ENCODE data around the gene RAB11FIP3. TPM values are rescaled to one million over a fixed set of nuclear protein-coding genes. Genes with fewer than 3 reads are reported as not detected.

RAB11FIP3 gene
- total RNA-seq, 4 donors from 2014 or later: 27.0 to 50.1 (median 34.8) TPM

GRCh38 chr16:513950-514349 is 88.5 kb downstream of the RAB11FIP3 start:
- in situ Hi-C loops (cut with MboI; ENCODE audit: low sequenced_read_pairs in 4 of 4) (no loop called here), intact Hi-C loops (cut with DNase I; ENCODE audit: low total_unique reads) (no loop called here)
- DNase-seq: no peak
- no peak overlapping the region for H3K4me3 ChIP-seq
- no peaks in the 10 kb centered on the region for H3K27me3 ChIP-seq
- ATAC-seq: no peak
- no peak overlapping the region for H3K27ac ChIP-seq
- peaks cover 0 to 50% of the 10 kb centered on the region in 2 donors for H3K36me3 ChIP-seq
- no peaks in the 10 kb centered on the region for H3K9me3 ChIP-seq
- peaks cover 0 to 5% of the 10 kb centered on the region in 2 donors for H3K4me1 ChIP-seq
- TF ChIP-seq POLR2A (IDR thresholded peaks at IDR 0.05): no peak
- no peak for TF ChIP-seq CTCF (IDR thresholded peaks at IDR 0.05 in 4 of 5, conservative IDR thresholded peaks at IDR 0.05 in 1 of 5)

- Histone ChIP-seq H3K27ac (no peak overlapping the region), H3K9me3 (no peaks in the 10 kb centered on the region), H3K4me1 (peaks cover 0 to 8% of the 10 kb centered on the region in 2 donors), H3K27me3 (no peaks in the 10 kb centered on the region), H3K36me3 (peaks cover 0 to 45% of the 10 kb centered on the region in 2 donors), H3K4me3 (no peak overlapping the region)
- no peak for DNase-seq
- intact Hi-C loops (cut with DNase I; ENCODE audit: low total_unique reads): no loop called here
- in situ Hi-C loops (cut with MboI; ENCODE audit: low sequenced_read_pairs in 4 of 4): no loop called here
- ATAC-seq: no peak
- TF ChIP-seq CTCF (IDR thresholded peaks at IDR 0.05 in 4 of 5, conservative IDR thresholded peaks at IDR 0.05 in 1 of 5): no peak
- TF ChIP-seq POLR2A (IDR thresholded peaks at IDR 0.05): no peak
These were observed 89.9 kb downstream of the RAB11FIP3 start for GRCh38 chr16:515175-515938.

DNA sequence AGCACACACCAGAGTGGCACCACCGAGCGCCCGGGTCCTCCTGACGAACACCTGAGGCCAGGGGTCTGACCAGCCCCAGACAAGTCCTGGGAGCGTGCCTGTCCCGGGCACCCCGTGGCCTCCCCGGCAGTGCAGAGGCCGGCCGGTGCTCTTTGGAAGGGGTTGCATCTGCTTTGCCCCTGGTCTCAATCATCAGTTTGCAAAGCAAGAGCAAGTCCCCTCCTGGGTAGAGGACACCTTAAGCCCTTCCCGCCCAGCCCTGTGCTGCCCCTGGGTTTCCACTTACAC is 90.4 kb downstream of the RAB11FIP3 start:
- Histone ChIP-seq H3K4me3 (no peak overlapping the region), H3K4me1 (peaks cover 0 to 8% of the 10 kb centered on the region in 2 donors), H3K36me3 (peaks cover 0 to 47% of the 10 kb centered on the region in 2 donors), H3K27me3 (no peaks in the 10 kb centered on the region), H3K27ac (no peak overlapping the region), H3K9me3 (no peaks in the 10 kb centered on the region)
- TF ChIP-seq CTCF (IDR thresholded peaks at IDR 0.05 in 4 of 5, conservative IDR thresholded peaks at IDR 0.05 in 1 of 5): no peak
- TF ChIP-seq POLR2A (IDR thresholded peaks at IDR 0.05): no peak
- ATAC-seq (no peak), DNase-seq (no peak)
- intact Hi-C loops (cut with DNase I; ENCODE audit: low total_unique reads) (no loop called here), in situ Hi-C loops (cut with MboI; ENCODE audit: low sequenced_read_pairs in 4 of 4) (no loop called here)

DNA sequence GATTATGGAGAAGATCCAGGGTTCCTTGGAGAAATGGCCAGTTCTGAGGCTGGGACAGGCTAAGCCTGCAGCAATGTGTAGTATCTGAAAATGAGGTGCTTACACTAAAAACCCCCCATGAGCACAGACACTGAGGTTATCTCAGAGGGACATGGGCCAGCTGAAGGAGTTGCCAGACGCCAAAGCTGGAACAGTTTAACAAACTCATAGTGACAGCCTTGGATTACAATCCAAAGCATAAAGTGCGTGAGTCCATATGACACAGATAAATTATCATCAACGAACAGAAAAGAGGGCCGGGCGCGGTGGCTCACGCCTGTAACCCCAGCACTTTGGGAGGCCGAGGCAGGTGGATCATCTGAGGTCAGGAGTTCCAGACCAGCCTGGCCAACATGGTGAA is 90.9 kb downstream of the RAB11FIP3 start:
- no peaks in the 10 kb centered on the region for H3K27me3 ChIP-seq
- no peak for ATAC-seq
- intact Hi-C loops (cut with DNase I; ENCODE audit: low total_unique reads) (no loop called here), in situ Hi-C loops (cut with MboI; ENCODE audit: low sequenced_read_pairs in 4 of 4) (no loop called here)
- H3K4me3 ChIP-seq: no peak overlapping the region
- H3K9me3 ChIP-seq: no peaks in the 10 kb centered on the region
- peaks cover 0 to 51% of the 10 kb centered on the region in 2 donors for H3K36me3 ChIP-seq
- no peak for TF ChIP-seq CTCF (IDR thresholded peaks at IDR 0.05 in 4 of 5, conservative IDR thresholded peaks at IDR 0.05 in 1 of 5)
- TF ChIP-seq POLR2A (IDR thresholded peaks at IDR 0.05): no peak
- no peak overlapping the region for H3K27ac ChIP-seq
- peaks cover 0 to 8% of the 10 kb centered on the region in 2 donors for H3K4me1 ChIP-seq
- DNase-seq: no peak

GRCh38 chr16:518858-519257 is 93.4 kb downstream of the RAB11FIP3 start:
- in situ Hi-C loops (cut with MboI; ENCODE audit: low sequenced_read_pairs in 4 of 4): no loop called here
- peak in 1 of 2 donors; percentile 61 for DNase-seq
- Histone ChIP-seq H3K27ac (peak overlapping the region; percentile 2 to 64 (median 32)), H3K27me3 (no peaks in the 10 kb centered on the region), H3K36me3 (peaks cover 0 to 53% of the 10 kb centered on the region in 2 donors), H3K4me3 (no peak overlapping the region), H3K4me1 (peaks cover 0 to 8% of the 10 kb centered on the region in 2 donors), H3K9me3 (no peaks in the 10 kb centered on the region)
- TF ChIP-seq POLR2A (IDR thresholded peaks at IDR 0.05): no peak
- TF ChIP-seq CTCF (IDR thresholded peaks at IDR 0.05 in 4 of 5, conservative IDR thresholded peaks at IDR 0.05 in 1 of 5): no peak
- peak; percentile 11 to 59 for ATAC-seq
- intact Hi-C loops (cut with DNase I; ENCODE audit: low total_unique reads): no loop called here

All from gastrocnemius medialis (tissue), 4 donors.